Astrocyte (in vitro differentiated cells and primary cell): ENCODE results near the gene ELMOD2. TPM values are rescaled to one million over a fixed set of nuclear protein-coding genes. Genes with fewer than 3 reads are reported as not detected.
A peak's percentile ranks its signal among the peaks of the same experiment; 100 is the strongest.

ENCODE experiments used
- DNase-seq: peaks from one replicate; pipeline ENCODE4 v3.0.0-alpha.2; 2010; ENCODE audit warnings: low read depth
- FAIRE-seq: peaks from 2 replicates; lab custom pipeline; 2011; peaks lifted over from hg19 to GRCh38; lab: Jason Lieb, UNC
- H2AFZ ChIP-seq: 2 replicates; pipeline ENCODE4 v1.6.0; 2012; ENCODE audit warnings: low read depth, low read length, inconsistent platforms
- H3K27ac ChIP-seq: 2 replicates; pipeline ENCODE4 v1.5.1; 2011; ENCODE audit warnings: low read depth, low read length, inconsistent platforms
- H3K27me3 ChIP-seq: 2 replicates; pipeline ENCODE4 v1.6.0; 2011; ENCODE audit warnings: low read length, inconsistent platforms; ENCODE audit not compliant: insufficient read depth
- H3K36me3 ChIP-seq: 2 replicates; pipeline ENCODE4 v1.5.1; 2011; ENCODE audit warnings: low read length, inconsistent platforms; ENCODE audit not compliant: insufficient read depth
- H3K4me1 ChIP-seq: 2 replicates; pipeline ENCODE4 v1.5.1; 2011; ENCODE audit warnings: low read length, inconsistent platforms; ENCODE audit not compliant: insufficient read depth
- H3K4me2 ChIP-seq: 2 replicates; pipeline ENCODE4 v1.6.0; 2012; ENCODE audit warnings: low read length, inconsistent platforms
- H3K4me3 ChIP-seq: 2 replicates; pipeline ENCODE4 v1.5.1; 2011; ENCODE audit warnings: low read depth, mild to moderate bottlenecking, low read length, inconsistent platforms; ENCODE audit not compliant: insufficient read depth
- H3K79me2 ChIP-seq: 2 replicates; pipeline ENCODE4 v1.6.0; 2012; ENCODE audit warnings: mild to moderate bottlenecking, low read length, inconsistent platforms; ENCODE audit not compliant: insufficient read depth
- H3K9ac ChIP-seq: 2 replicates; pipeline ENCODE4 v1.6.0; 2012; ENCODE audit warnings: mild to moderate bottlenecking, low read length, inconsistent platforms
- H3K9me3 ChIP-seq: 2 replicates; pipeline ENCODE4 v1.5.1; 2012; ENCODE audit warnings: low read depth, mild to moderate bottlenecking, low read length, inconsistent platforms; ENCODE audit not compliant: insufficient read depth
- H4K20me1 ChIP-seq: 2 replicates; pipeline ENCODE4 v1.6.0; 2012; ENCODE audit warnings: low read length, inconsistent platforms; ENCODE audit not compliant: insufficient read depth
- H3K27ac Mint-ChIP-seq: one replicate; pipeline ENCODE4 v1.8.0; 2021; ENCODE audit warnings: mild to moderate bottlenecking, mixed read lengths; ENCODE audit not compliant: unreplicated experiment
- H3K27me3 Mint-ChIP-seq: one replicate; pipeline ENCODE4 v1.8.0; 2021; ENCODE audit warnings: low read depth, mixed read lengths; ENCODE audit not compliant: unreplicated experiment
- H3K36me3 Mint-ChIP-seq: one replicate; pipeline ENCODE4 v1.8.0; 2021; ENCODE audit warnings: low read depth, mixed read lengths; ENCODE audit not compliant: unreplicated experiment
- H3K4me1 Mint-ChIP-seq: one replicate; pipeline ENCODE4 v1.8.0; 2021; ENCODE audit warnings: low read depth, mixed read lengths; ENCODE audit not compliant: unreplicated experiment
- H3K4me3 Mint-ChIP-seq: one replicate; pipeline ENCODE4 v1.8.0; 2021; ENCODE audit warnings: mild to moderate bottlenecking, moderate library complexity, mixed read lengths; ENCODE audit not compliant: unreplicated experiment
- H3K9me3 Mint-ChIP-seq: one replicate; pipeline ENCODE4 v1.8.0; 2021; ENCODE audit warnings: mild to moderate bottlenecking, mixed read lengths; ENCODE audit not compliant: unreplicated experiment
- EZH2 ChIP-seq: IDR thresholded peaks from 2 replicates; pipeline ENCODE4 v1.6.1; 2012; ENCODE audit warnings: mild to moderate bottlenecking, low read length, inconsistent platforms; ENCODE audit not compliant: insufficient read depth
- total RNA-seq: library from RNA; stranded (reverse); gene quantifications from 2 replicates; pipeline ENCODE4 v1.2.1, GENCODE V29; 2021
- TF ChIP-seq, protein P1 (sequence below): IDR thresholded peaks from 2 replicates; pipeline ENCODE4 v1.5.1; 2011; ENCODE audit warnings: low read depth, mild to moderate bottlenecking, inconsistent platforms, low read length, moderate library complexity; ENCODE audit not compliant: insufficient read depth

The ELMOD2 gene
- total RNA-seq, 1 donor from 2014 or later = 32.8 TPM

DNA sequence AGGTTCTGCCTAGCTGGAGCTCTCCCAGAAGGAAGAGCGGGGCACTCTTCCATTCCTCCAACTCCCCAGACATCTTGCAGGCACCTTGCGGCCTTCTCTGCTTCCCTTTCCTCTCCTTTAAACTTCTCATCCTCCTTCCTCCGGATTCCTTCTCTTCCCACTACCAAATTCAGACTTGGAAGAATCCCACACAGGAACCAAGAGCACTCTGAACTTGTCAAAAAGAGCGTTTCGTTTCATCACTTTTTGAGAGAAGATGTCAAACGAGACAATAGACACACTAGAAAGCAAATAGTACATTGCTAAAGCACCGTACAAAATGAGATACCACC is 45.3 kb downstream of the ELMOD2 start:
- H3K4me2 ChIP-seq = peak overlapping the region; percentile 84
- no peak overlapping the region for H3K27ac Mint-ChIP-seq
- peaks cover 53% of the 10 kb centered on the region for H3K27me3 Mint-ChIP-seq
- no peaks in the 10 kb centered on the region for H3K79me2 ChIP-seq
- peaks cover 2% of the 10 kb centered on the region for H3K4me1 Mint-ChIP-seq
- H3K36me3 Mint-ChIP-seq = peaks cover 3% of the 10 kb centered on the region
- peak overlapping the region; percentile 88 for H3K4me3 Mint-ChIP-seq
- peaks cover 5% of the 10 kb centered on the region for H3K9me3 ChIP-seq
- peak overlapping the region; percentile 2 for H3K9ac ChIP-seq
- no peak overlapping the region for H3K27ac ChIP-seq
- DNase-seq (no peak), FAIRE-seq (no peak)
- TF ChIP-seq EZH2 = peak; percentile 18
- TF ChIP-seq, protein P1, sequence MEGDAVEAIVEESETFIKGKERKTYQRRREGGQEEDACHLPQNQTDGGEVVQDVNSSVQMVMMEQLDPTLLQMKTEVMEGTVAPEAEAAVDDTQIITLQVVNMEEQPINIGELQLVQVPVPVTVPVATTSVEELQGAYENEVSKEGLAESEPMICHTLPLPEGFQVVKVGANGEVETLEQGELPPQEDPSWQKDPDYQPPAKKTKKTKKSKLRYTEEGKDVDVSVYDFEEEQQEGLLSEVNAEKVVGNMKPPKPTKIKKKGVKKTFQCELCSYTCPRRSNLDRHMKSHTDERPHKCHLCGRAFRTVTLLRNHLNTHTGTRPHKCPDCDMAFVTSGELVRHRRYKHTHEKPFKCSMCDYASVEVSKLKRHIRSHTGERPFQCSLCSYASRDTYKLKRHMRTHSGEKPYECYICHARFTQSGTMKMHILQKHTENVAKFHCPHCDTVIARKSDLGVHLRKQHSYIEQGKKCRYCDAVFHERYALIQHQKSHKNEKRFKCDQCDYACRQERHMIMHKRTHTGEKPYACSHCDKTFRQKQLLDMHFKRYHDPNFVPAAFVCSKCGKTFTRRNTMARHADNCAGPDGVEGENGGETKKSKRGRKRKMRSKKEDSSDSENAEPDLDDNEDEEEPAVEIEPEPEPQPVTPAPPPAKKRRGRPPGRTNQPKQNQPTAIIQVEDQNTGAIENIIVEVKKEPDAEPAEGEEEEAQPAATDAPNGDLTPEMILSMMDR = no peak
- H3K9me3 Mint-ChIP-seq = peaks cover 6% of the 10 kb centered on the region
- peaks cover 55% of the 10 kb centered on the region for H3K27me3 ChIP-seq
- no peaks in the 10 kb centered on the region for H3K36me3 ChIP-seq
- peak overlapping the region; percentile 67 for H2AFZ ChIP-seq
- peak overlapping the region; percentile 61 for H3K4me3 ChIP-seq
- no peaks in the 10 kb centered on the region for H4K20me1 ChIP-seq
- peaks cover 9% of the 10 kb centered on the region for H3K4me1 ChIP-seq

DNA sequence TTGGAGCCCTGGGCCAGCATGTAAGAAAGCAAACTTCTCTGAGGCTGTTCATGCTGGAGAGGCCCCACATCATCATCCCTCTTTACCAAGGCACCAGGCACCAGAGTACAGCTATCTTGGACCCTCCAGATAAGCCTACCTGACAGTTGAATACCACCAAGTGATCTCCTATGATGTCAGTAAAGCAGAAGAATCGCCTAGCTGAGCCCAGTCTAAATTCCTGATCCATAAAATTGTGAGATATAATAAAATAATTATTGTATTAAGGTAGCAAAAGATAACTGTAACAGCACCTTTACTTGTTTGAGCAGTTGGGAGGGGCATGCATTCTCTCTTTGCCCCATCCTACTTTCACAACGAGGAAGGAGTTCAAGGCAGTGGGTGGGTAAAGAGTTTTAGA is 47.7 kb downstream of the ELMOD2 start:
- Histone ChIP-seq H3K79me2 (no peaks in the 10 kb centered on the region), H4K20me1 (no peaks in the 10 kb centered on the region), H3K4me1 (peaks cover 9% of the 10 kb centered on the region), H3K36me3 (no peaks in the 10 kb centered on the region), H2AFZ (no peak overlapping the region), H3K27me3 (peaks cover 55% of the 10 kb centered on the region), H3K4me2 (no peak overlapping the region), H3K9me3 (peaks cover 5% of the 10 kb centered on the region), H3K9ac (no peak overlapping the region), H3K27ac (no peak overlapping the region), H3K4me3 (no peak overlapping the region)
- Mint-ChIP-seq H3K4me1 (peaks cover 9% of the 10 kb centered on the region), H3K27me3 (peaks cover 52% of the 10 kb centered on the region), H3K4me3 (no peak overlapping the region), H3K36me3 (peaks cover 3% of the 10 kb centered on the region), H3K9me3 (peaks cover 6% of the 10 kb centered on the region), H3K27ac (no peak overlapping the region)
- DNase-seq = no peak
- no peak for FAIRE-seq
- TF ChIP-seq, protein P1 = no peak
- no peak for TF ChIP-seq EZH2

DNA sequence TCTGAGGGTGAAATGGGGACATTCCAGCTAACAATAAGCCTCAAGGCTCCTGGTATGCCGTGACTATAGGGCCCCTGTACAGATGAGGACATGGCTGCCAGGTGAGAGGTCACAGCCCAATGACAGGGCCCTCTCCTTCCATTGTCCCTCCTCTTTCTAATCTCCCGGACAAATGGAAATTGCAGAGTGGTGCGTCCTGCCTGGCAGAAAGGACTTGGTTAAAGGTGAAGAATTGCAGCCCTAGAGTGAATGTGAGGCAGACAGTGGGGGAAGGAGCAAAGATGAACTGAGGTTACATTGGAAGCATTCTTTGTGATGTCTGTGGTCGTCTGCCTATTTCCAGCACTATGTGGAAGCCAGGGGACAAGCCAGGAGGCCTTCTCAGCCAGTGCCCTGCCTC is 51.5 kb downstream of the ELMOD2 start:
- Histone ChIP-seq H3K27ac (no peak overlapping the region), H3K9ac (no peak overlapping the region), H3K27me3 (peaks cover 42% of the 10 kb centered on the region), H3K79me2 (no peaks in the 10 kb centered on the region), H3K9me3 (peaks cover 5% of the 10 kb centered on the region), H3K36me3 (no peaks in the 10 kb centered on the region), H3K4me2 (no peak overlapping the region), H4K20me1 (no peaks in the 10 kb centered on the region), H3K4me3 (no peak overlapping the region), H2AFZ (no peak overlapping the region), H3K4me1 (no peaks in the 10 kb centered on the region)
- Mint-ChIP-seq H3K4me3 (no peak overlapping the region), H3K27ac (peak overlapping the region; percentile 82), H3K36me3 (peaks cover 2% of the 10 kb centered on the region), H3K9me3 (peaks cover 5% of the 10 kb centered on the region), H3K4me1 (peaks cover 16% of the 10 kb centered on the region), H3K27me3 (peaks cover 26% of the 10 kb centered on the region)
- DNase-seq (no peak), FAIRE-seq (no peak)
- TF ChIP-seq EZH2 = no peak
- TF ChIP-seq, protein P1 = no peak
